LHCN-M2 (cell line): ENCODE results near the gene TFRC. TPM values are rescaled to one million over a fixed set of nuclear protein-coding genes. Genes with fewer than 3 reads are reported as not detected.
"Not testable (repeated sequence)": the region's sequence is repeated elsewhere in the genome, so short reads cannot be mapped to it uniquely, and the experiment has no call there.

Source experiments
- DNase-seq: peaks from one replicate; pipeline ENCODE4 v3.0.0-alpha.2; 2012; ENCODE audit warnings: low read depth
- polyA plus RNA-seq: library from polyadenylated mRNA; unstranded; fragments of >200 nt; gene quantifications from one replicate; pipeline ENCODE4 v1.2.1, GENCODE V29; 2012; ENCODE audit warnings: missing spikeins
- total RNA-seq: library from RNA; depleted of rRNA; stranded (reverse); fragments of >200 nt; gene quantifications from 2 replicates; pipeline ENCODE4 v1.2.3, GENCODE V29; 2014; rRNA removed

The TFRC gene
- 169 and 187 TPM in 2 replicates for total RNA-seq
- 37.2 TPM for polyA plus RNA-seq

- peak; percentile 89 for DNase-seq
Measured at GRCh38 chr3:196081834-196082618, at the start of gene TFRC. TFRC (minus strand) TSS chr3:196082090; CDS start chr3:196077099, 4,991 bp downstream.

GRCh38 chr3:196128172-196128843 is 46.4 kb upstream of the TFRC start:
- DNase-seq = no peak

- no peak for DNase-seq
Measured at GRCh38 chr3:196127308-196128040, 45.6 kb upstream of the TFRC start.

DNA sequence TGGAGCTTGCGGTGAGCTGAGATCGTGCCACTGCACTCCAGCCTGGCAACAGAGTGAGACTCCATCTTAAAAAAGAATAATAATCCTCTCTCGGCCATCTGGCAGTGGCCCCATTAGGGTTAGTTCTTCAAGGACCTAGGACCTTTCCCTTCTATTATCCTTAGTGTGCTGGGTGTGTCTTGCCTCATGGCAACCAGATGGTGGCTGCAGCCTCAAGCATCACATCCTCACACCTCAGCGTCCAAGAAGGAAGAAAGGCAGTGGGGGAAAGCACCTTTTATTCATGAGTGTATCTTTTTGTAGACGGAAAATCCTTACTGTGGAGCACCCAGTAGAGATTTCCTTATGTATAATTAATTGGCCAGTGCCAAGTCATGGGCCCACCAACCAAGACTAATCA is 42.7 kb upstream of the TFRC start:
- no peak for DNase-seq

DNA sequence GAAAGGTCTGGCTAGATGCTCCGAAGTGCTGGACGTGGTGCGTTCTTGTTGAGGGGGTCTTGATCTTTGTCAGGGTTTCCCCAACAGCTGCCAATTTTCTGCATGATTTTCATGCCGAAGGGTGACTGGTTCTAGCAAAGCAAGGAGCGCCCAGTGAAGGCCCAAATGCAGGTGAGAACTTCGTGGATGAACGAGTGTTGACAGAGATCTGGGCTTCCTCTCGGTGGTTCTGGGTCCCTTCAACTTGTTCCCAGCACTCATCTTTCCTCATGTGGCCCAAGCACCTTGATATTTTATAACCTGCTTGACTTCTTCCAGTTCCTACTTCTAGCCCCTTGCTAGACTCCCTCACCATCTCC is 40.8 kb upstream of the TFRC start:
- no peak for DNase-seq

- no peak for DNase-seq
Measured at GRCh38 chr3:196122021-196122687, 40.3 kb upstream of the TFRC start.

GRCh38 chr3:196121066-196121465 is 39.2 kb upstream of the TFRC start:
- DNase-seq = no peak

DNA sequence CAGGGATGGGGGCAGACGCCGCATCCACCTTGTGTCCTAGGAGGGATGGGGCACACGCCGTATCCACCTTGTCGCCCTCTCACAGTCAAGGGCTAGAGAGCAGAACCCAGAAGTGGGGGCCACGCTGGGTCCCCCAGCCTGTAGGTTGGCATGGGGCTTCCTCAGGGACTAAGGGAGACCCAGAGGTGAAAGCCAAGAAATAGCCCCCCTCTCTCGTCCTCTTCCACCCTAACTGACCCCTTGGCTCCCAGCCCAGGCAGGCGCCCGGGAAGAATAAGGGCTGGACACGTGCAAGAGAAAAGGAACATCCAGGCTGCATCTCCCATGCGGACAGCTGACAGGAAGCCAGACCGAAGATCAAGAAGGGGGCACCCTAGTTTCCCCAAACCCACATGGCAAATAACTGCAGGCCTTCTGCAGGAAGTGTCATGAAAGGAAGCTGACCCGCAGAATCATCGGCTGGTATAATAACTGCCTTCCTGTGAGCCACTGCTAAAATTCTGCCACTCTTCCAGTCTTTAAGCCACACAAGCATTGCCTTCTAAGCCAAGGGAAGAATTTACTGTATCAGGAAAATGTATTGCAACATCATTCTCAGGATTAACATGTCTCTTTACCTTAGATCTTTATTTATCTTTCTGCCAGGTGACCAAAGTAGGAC is 38.5 kb upstream of the TFRC start:
- DNase-seq = peak; percentile 19

DNA sequence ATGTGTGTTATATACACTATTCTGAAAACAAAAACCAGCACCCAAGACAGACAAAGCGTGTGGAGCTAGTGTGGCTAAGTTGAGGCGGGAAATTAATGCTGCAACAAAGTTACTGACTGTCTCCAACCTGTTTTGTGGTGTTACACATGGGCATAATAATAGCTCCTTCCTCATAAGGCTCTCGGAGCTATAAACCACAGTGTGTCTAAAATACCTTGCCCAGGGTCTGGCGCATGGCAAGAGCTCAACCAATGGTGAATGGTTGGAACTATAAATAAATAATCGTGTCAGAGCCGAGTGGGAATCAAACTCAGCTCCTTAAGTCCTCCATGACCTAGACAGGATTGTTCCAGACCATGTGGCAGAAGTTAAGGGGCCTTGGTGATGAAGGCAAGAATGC is 35.9 kb upstream of the TFRC start:
- no peak for DNase-seq

DNA sequence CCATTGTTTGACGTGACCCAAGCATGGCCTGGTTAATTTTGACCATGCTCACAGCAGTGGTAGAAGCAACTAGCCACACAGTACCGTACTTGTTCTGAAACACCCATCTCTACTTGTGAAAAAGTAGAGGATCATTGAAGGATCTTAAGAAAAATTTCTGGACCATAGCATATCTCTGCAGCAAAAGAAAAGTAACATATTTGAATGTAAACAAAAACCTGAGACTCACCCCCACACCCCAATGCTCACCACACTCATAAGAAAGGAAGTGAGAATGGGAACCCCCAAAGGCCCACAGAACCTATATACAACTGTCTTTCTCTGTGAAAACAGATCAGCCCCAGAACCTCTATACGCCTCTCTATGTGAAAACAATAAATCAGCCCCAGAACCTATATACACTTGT is 33.8 kb upstream of the TFRC start:
- no peak for DNase-seq

GRCh38 chr3:196111939-196112386 is 30.1 kb upstream of the TFRC start:
- DNase-seq = no peak

DNA sequence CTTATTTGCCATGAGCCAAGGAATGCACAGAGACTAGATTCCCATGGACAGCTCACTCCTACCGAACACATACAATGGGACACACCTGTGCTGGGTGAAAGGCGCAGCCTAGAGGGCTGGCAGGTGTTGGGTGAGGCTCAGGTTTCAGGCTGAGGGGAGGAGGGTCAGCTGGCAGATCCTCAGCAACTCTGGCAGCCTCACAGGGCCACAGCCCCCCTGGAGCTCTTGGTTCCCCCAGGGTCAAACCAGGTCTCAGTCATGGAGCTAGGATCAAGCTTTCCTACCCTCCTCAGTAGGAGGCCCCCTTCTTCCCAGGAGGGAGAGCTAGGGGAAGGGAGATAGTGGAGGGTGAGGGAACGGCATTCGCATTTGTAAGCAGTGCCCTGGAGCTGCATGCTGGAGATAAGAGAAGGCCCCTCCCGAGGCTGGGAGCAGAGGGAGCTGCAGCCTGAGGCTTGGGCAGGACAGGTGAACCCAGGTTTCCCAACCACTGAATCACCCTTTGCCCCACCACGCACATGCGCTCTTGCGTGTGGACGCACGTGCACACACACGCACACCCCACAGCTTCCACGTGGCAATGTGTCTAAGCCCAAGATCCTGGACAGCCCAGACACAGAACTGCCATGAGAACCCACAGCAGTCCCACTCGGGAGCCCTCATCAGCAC is 26.3 kb upstream of the TFRC start:
- no peak for DNase-seq

- not testable (repeated sequence) for DNase-seq
Measured at GRCh38 chr3:196104707-196105106, 22.8 kb upstream of the TFRC start.

DNA sequence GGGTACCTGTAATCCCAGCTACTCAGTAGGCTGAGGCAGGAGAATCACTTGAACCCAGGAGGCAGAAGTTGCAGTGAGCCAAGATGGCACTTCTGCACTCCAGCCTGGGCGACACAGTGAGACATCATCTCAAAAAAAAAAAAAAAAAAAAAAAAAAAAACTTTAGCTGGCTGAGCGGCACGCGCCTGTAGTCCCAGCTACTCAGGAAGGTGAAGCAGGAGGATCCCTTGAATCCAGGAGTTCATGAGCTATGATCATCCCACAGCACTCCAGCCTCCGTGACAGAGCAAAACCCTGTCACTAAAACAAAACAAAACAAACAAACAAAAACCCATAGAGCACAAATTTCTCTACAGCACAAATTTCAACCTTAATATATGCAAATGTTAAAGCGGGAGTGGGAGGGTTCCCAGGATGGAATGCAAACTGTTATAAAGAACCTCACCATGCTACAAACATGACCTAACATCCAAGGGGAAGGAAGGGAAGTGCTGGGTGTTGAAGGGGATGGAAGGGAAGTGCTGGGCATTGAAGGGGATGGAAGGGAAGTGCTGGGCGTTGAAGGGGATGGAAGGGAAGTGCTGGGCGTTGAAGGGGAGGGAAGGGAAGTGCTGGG is 16.6 kb upstream of the TFRC start:
- DNase-seq = not testable (repeated sequence)

DNA sequence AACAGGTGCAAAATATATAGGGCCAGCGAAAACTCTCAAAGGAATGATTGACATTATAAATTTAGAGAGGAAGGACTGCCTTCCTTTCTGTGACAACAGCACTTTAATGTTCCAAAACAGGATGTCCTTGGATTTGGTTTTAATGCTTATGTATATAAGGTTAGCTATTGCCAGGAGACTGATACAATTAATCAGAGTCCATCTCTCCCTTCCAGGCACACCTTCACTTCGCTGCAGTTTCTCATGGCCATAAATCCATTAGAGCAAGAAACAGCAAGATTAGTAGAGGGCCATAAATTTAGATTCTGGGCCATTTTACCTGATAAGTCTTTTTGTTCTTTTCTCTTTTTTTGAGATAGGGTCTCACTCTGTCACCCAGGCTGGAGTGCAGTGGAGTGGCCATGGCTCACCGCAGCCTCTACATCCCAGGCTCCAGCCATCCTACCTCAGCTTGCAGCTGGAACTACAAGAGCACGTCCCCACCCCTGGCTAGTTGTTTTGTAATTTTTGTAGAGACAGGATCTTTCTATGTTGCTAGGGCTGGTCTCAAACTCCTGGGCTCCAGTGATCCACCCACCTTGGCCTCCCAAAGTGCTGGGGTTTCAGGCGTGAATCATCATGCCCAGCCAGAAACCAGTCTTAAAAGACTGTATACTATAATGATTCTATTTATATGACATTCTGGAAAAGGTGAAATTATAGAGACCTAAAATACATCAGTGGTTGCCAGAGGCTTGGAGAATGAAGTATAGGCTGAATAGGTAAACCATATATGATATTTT is 15.7 kb upstream of the TFRC start:
- DNase-seq = no peak

DNA sequence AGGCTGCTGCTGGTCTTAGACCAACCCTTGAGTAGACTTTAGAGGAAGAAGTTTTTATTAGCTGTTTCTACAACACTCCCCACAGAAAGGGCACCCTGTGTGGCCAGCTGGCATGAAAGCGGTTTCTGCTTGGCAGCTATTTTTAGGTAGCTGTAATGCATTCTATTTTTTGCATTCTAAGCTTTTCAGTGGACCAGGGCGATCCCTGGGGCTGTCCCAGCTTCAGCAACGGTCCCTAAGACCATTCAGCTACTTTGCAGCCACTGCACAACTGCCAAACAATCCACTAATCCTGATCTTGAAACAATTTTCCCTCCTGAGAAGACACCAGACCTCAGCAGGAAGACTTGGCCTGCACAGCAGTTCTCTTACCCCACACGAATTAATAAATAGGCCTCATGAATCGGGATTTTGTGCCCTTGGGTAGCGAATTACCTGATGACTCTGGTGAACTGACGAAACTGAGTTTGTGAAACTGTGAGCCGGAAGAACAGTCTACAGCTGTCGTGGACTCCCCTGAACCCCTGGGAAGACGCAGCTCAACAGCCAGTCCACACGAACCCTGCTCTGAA is 14.6 kb upstream of the TFRC start:
- peak; percentile 32 for DNase-seq

- DNase-seq = no peak
Measured at GRCh38 chr3:196093317-196094111, 11.6 kb upstream of the TFRC start.

- no peak for DNase-seq
Measured at GRCh38 chr3:196087906-196088305, 6.0 kb upstream of the TFRC start.
